Activated T-helper 1 cell treated with anti-CD3 and anti-CD28 coated beads, Interleukin-12 subunit alpha, Interleukin-12 subunit beta, Interleukin-2, Interleukin-4 antibody, amounts not matched to agents 30 ng/mL and 10 ng/mL and 1 ng/mL, durations not matched to agents 14 hours and 24 hours and 36 hours (primary cell): ENCODE measurements around the gene CLMP. TPM values are rescaled to one million over a fixed set of nuclear protein-coding genes. Genes with fewer than 3 reads are reported as not detected.
A peak's percentile ranks its signal among the peaks of the same experiment; 100 is the strongest.
"Not testable (repeated sequence)": the region's sequence is repeated elsewhere in the genome, so short reads cannot be mapped to it uniquely, and the experiment has no call there.

Source experiments
- DNase-seq: peaks from one replicate; pipeline ENCODE4 v3.0.0; 2021; ENCODE audit warnings: low spot score
- H3K27ac Mint-ChIP-seq: one replicate; pipeline ENCODE4 v1.8.0; 2021; ENCODE audit warnings: mild to moderate bottlenecking, mixed read lengths
- H3K27me3 Mint-ChIP-seq: one replicate; pipeline ENCODE4 v1.8.0; 2022; ENCODE audit warnings: mild to moderate bottlenecking, moderate library complexity, mixed read lengths; ENCODE audit not compliant: insufficient read depth
- H3K36me3 Mint-ChIP-seq: one replicate; pipeline ENCODE4 v1.8.0; 2021; ENCODE audit warnings: low read depth, mixed read lengths
- H3K4me1 Mint-ChIP-seq: one replicate; pipeline ENCODE4 v1.8.0; 2021; ENCODE audit warnings: low read depth, mixed read lengths
- H3K4me3 Mint-ChIP-seq: one replicate; pipeline ENCODE4 v1.8.0; 2021; ENCODE audit warnings: mild to moderate bottlenecking, moderate library complexity, mixed read lengths
- H3K9me3 Mint-ChIP-seq: one replicate; pipeline ENCODE4 v1.8.0; 2021; ENCODE audit warnings: mixed read lengths
- intact Hi-C: fragments of 100-400 bp; cut with micrococcal nuclease; formaldehyde crosslinking; loops from one replicate; pipeline ENCODE4 v1.15.1; 2024
- total RNA-seq: library from RNA; stranded (reverse); gene quantifications from 2 replicates; pipeline ENCODE4 v1.2.3, GENCODE V29; 2022

The CLMP gene
- total RNA-seq, 1 donor from 2014 or later: not detected

DNA sequence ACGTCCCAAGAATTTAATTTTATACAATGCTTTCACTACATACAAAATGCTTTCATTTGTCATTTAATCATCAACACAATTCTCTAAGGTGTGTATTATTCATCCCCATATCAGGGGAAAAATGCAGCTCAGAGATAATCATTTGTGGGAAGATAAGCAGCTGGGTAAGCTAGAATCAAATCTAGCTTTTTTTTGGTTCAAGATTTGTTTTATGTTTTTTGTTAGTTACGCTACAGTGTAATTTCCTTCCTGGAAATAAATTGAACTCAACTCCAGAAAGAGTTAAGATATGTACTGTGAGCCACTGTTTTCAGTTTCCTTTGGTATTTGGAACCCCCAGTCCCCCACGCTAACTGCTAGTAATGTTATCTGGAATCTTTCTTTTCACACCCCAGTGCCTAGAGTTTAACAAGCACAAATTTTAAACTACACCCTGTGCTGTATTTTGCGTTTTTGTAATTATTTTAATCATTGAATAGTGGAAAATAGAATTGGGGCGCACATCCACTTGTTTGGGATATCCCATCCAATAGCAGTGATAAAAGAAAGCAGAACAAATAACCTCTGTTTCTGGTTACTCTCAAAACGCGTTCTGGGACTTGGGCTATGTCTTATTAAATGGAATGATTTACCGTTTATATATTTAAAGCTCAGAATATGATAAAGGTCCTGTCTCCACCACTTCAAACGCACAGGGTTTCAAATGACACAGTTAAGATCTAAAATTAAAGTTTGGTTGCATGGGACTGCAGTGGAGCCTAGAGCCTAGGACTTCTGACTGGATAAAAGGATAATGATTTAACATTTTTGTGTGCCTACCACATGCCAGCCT, 131.0 kb downstream of the CLMP start:
- Mint-ChIP-seq H3K36me3 (peaks cover 37% of the 10 kb centered on the region), H3K4me1 (peaks cover 34% of the 10 kb centered on the region), H3K9me3 (no peaks in the 10 kb centered on the region), H3K27ac (peak overlapping the region; percentile 100), H3K4me3 (peak overlapping the region; percentile 98), H3K27me3 (peaks cover 2% of the 10 kb centered on the region)
- no peak for DNase-seq
- intact Hi-C loops: loop anchor here (1.0 to 10.0 kb wide), 10 partner anchors 19 to 1681 kb away; partner anchors contain the start of genes GRAMD1B and ZNF202

DNA sequence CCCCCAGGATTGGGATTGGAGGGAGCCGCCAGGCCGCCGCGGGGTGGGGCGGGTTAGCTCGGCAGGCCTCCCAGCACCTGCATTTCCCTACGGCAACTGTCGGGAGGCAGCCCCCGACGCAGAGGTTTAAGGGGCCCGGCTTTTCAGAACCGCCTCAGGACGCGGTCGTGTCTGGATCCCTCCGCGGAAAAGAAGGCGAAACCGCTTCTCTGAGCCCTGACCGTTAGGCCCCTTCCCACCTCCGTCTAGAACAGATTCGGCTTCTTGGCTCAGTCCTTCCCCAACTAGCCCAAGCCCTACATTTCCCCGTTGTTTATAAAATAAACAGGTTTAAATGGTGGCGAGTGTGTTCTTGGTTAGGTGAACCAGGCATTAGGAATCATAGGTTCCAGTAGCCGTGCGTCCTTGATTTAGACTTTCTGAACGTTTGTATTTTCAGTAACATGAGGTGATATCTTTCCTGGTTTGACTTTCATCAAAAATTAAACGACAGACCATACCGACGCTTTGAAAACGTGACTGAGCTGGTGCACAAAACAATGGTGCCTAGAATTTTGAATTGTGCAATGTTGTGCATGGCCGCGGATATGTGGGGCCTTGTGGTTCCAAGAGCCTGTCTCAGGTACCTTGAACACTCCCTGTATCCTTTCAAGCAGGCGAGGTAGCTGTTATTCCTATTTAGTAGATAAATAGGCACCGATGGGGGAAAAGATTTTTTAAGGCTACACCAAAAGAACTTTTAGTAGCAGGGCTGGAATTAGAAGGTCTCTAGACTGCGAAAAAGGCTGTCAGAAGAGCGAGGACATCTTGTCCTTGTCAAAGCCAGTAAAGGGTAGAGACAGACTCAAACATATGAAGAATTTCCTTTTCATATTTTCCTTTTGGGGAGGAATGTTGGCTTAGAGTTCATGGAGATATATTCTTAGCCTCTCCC, 131.9 kb downstream of the CLMP start:
- Mint-ChIP-seq H3K27ac (peak overlapping the region; percentile 100), H3K9me3 (no peaks in the 10 kb centered on the region)
- intact Hi-C loops: loop anchor here (1.0 to 10.0 kb wide), 12 partner anchors 7 to 1682 kb away; partner anchors contain the start of genes GRAMD1B and ZNF202

DNA sequence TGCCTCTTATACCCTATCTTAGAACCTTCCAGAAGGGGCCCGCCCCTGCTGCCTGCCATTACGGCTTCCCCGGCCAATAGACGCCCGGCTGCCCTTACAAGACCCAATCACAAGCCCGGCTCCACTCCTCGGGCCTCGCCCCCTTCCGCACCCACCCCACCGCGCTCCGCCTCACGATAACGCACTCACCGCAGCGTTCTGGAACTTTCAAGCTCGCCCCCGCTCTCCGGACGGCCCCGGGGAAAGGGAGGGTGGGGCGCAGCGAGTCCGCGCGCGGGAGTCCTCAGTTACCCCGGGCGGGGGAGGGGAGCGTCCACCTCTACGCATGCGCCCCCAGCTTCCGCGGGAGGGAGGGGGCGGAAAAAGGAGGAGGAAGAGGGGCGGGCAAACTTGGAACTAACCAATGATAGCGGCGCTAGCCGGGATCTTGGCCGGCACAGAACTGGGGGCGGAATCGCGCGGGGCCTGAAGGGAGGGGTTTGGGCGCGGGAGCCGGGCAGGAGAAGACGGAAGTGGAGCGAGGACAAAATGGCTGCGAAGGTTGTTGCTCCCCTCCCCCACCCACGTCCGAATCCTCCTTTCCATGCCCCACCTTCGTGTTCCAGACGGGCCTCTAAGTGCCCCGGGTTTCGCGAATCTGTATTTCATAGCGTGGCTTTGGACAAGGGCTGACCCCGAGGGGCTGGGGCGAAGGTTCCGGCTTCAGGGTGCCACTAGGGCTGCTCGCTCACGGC, 132.7 kb downstream of the CLMP start:
- intact Hi-C loops: loop anchor here (1.0 to 10.0 kb wide), 11 partner anchors 8 to 1682 kb away; partner anchors contain the start of genes GRAMD1B and ZNF202
- Mint-ChIP-seq H3K27ac (peak overlapping the region; percentile 100), H3K4me3 (peak overlapping the region; percentile 98), H3K36me3 (peaks cover 52% of the 10 kb centered on the region), H3K4me1 (peaks cover 43% of the 10 kb centered on the region), H3K27me3 (peaks cover 2% of the 10 kb centered on the region), H3K9me3 (no peaks in the 10 kb centered on the region)
- peak; percentile 99 for DNase-seq

More for the DNA sequence above, 131.9 kb downstream of the CLMP start:
- DNase-seq: peak; percentile 41
- H3K4me3 Mint-ChIP-seq: peak overlapping the region; percentile 98
- H3K36me3 Mint-ChIP-seq: peaks cover 43% of the 10 kb centered on the region
- peaks cover 35% of the 10 kb centered on the region for H3K4me1 Mint-ChIP-seq
- peaks cover 2% of the 10 kb centered on the region for H3K27me3 Mint-ChIP-seq

DNA sequence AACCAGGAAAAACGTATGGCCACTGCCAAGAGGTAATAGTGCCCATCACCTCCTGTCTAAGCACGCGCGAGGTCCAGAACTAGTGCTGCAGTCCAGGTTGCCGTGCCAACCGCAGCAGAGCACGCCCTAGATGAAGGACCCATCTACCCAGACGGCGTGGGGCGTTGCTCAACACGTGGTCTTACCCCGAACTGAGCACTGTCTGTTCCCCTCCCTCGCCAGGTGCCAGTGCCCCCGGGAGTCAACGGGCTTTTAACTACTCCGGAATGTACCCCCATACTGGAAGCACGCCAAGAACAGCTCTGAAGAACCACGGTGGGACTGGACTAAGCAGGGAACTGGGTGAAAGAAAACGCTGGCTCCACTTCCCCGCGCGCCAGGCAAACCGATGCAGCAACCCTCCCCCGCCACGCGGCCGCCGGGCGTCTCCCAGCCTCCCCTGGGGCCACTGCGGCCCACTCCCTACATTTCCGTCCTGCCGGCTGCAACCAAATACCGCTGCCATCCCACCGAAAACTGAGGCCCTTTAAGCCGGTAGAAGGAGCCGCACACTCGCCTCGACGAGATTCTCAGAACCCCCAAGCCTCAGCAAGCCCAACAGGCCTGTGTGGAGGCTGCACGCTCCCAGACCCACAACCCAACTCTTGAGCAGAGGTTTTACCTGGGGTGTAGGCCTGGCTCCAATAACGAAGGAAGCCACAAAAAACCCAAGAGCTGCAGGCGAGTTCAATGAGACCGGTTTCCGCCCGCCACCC, 133.5 kb downstream of the CLMP start, which contains the start of gene HSPA8:
TSS of gene HSPA8 (minus strand) at position 734 of the 755 bp plus-strand sequence. CDS start 812 bp downstream, outside the sequence.
- H3K9me3 Mint-ChIP-seq: no peaks in the 10 kb centered on the region
- DNase-seq: peak; percentile 65
- peaks cover 59% of the 10 kb centered on the region for H3K36me3 Mint-ChIP-seq
- H3K4me3 Mint-ChIP-seq: peak within 1 kb of the TSS; percentile 98
- peaks cover 51% of the 10 kb centered on the region for H3K4me1 Mint-ChIP-seq
- H3K27me3 Mint-ChIP-seq: peaks cover 2% of the 10 kb centered on the region
- intact Hi-C loops: loop anchor here (1.0 to 10.0 kb wide), 11 partner anchors 9 to 1683 kb away; partner anchors contain the start of genes GRAMD1B and ZNF202
- peak within 1 kb of the TSS; percentile 100 for H3K27ac Mint-ChIP-seq

DNA sequence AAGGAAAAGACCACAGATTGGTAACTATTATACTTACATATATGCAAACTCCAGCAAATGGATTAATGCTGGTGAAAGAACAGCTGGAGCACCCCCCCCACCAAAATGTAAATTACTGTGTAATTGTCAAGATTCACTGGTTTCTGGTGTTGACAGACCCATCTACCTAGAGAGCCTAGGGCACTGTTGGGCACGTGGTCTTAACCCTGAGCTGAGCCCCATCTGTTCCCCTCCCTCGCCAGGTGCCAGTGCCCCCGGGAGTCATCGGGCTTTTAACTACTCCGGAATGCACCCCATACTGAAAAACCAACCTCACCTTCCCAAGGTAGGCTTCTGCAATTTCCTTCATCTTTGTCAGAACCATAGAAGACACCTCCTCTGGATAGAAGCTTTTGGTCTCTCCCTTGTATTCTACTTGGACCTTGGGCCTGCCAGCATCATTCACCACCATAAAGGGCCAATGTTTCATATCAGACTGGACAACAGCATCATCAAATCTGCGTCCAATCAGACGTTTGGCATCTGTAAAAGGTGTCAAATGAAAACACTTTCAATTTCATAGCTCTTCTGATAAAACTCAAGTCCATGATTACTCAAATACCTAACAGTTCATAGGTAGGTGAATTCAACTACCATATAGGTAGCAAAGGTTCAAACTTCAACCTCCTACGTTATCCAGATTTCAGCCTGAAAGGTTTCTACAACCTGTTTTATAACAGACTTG, 134.6 kb downstream of the CLMP start:
- Mint-ChIP-seq H3K9me3 (no peaks in the 10 kb centered on the region), H3K27me3 (peaks cover 2% of the 10 kb centered on the region), H3K4me1 (peaks cover 54% of the 10 kb centered on the region), H3K4me3 (peak overlapping the region; percentile 98), H3K36me3 (peaks cover 69% of the 10 kb centered on the region), H3K27ac (peak overlapping the region; percentile 100)
- intact Hi-C loops: loop anchor here (5.0 to 10.0 kb wide), 5 partner anchors 297 to 1684 kb away; partner anchors contain the start of genes GRAMD1B and ZNF202
- no peak for DNase-seq

DNA sequence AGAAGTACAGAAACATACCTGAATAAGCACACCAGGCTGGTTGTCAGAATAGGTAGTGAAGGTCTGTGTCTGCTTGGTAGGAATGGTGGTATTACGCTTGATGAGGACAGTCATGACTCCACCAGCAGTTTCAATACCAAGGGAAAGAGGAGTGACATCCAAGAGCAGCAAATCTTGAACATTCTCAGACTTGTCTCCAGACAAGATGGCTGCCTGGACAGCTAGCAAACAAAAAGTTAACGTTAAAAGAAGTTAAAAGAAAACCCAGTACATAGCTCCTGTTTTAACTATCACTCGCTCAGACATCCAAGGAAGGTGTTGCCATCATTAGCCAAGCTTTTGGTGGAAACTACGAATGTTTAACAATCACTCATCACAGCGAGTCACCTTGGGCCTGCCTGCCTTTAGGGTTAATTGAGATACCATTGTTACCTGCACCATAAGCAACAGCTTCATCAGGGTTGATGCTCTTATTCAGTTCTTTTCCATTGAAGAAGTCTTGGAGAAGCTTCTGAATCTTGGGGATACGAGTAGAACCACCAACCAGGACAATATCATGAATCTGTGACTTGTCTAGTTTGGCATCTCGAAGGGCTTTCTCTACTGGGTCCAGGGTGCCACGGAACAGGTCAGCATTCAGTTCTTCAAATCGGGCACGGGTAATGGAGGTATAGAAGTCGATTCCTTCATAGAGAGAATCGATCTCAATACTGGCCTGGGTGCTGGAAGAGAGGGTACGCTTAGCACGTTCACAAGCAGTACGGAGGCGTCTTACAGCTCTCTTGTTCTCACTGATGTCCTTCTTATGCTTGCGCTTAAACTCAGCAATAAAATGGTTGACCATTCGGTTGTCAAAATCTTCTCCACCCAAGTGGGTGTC, 135.8 kb downstream of the CLMP start:
- H3K9me3 Mint-ChIP-seq, H3K27me3 Mint-ChIP-seq, intact Hi-C loops, DNase-seq: not testable (repeated sequence)
- Mint-ChIP-seq H3K4me3 (peak overlapping the region; percentile 98), H3K27ac (peak overlapping the region; percentile 100), H3K4me1 (peaks cover 58% of the 10 kb centered on the region), H3K36me3 (peaks cover 75% of the 10 kb centered on the region)

DNA sequence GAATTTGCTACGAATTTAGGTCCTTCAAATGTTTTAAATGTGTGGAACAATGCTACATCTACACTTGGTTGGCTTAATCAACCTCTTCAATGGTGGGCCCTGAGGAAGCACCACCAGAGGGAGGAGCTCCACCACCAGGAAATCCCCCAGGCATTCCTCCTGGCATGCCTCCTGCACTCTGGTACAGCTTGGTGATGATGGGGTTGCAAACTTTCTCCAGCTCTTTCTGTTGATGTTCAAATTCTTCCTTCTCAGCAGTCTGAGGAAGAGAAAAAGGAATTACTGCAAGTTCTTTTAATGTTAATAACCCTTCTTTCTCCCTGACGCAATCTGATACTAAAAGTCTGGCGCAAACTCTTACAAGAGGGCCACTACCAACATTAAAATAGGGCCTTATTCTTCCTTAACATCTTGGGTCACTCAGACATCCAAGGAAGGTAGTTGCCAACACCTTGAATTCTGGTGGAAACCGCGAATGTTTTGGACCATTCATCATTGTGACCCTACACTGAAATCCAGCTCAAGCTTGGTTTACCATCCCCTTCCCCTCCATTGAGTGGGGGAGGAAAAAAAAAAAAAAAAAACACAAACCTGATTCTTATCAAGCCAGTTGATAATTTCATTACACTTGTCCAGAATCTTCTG, 137.3 kb downstream of the CLMP start:
- intact Hi-C loops: no loop called here
- Mint-ChIP-seq H3K9me3 (no peaks in the 10 kb centered on the region), H3K4me1 (peaks cover 49% of the 10 kb centered on the region), H3K36me3 (peaks cover 73% of the 10 kb centered on the region), H3K27me3 (peaks cover 2% of the 10 kb centered on the region), H3K27ac (peak overlapping the region; percentile 62), H3K4me3 (peak overlapping the region; percentile 98)
- no peak for DNase-seq

DNA sequence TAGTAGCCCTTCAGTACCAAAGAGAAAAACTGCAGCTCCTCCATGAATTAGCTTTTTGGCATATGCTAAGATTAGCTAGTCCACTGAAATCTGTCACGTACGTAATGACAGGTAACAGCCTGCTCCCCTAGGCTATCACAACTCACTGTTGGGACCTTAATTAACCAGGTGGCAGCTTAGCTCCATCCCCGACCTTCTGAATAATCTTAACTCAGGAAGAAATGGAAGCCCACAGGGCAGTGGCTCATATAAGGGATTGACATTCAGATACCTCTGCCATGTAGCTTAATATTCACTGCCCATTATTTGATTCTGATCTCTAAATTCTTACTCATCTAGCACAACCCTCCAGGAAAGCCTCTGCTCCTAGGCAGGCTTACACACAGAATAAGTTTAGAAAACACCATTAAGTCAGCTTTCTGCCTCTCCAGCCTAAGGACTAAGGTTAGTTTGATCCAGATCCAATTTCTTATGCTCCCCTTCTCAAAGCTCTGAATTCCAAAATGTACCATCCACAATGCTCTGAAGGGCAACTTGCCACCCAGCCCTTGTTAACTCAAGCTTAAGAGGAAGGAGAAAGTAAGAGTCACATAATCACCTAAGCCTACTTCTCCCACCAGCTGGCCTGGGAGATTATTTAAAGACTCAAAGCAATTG, 138.1 kb downstream of the CLMP start:
- peaks cover under 1% of the 10 kb centered on the region for H3K27me3 Mint-ChIP-seq
- peak overlapping the region; percentile 58 for H3K27ac Mint-ChIP-seq
- intact Hi-C loops: no loop called here
- H3K36me3 Mint-ChIP-seq: peaks cover 73% of the 10 kb centered on the region
- H3K9me3 Mint-ChIP-seq: no peaks in the 10 kb centered on the region
- DNase-seq: no peak
- H3K4me3 Mint-ChIP-seq: peak overlapping the region; percentile 98
- peaks cover 49% of the 10 kb centered on the region for H3K4me1 Mint-ChIP-seq

DNA sequence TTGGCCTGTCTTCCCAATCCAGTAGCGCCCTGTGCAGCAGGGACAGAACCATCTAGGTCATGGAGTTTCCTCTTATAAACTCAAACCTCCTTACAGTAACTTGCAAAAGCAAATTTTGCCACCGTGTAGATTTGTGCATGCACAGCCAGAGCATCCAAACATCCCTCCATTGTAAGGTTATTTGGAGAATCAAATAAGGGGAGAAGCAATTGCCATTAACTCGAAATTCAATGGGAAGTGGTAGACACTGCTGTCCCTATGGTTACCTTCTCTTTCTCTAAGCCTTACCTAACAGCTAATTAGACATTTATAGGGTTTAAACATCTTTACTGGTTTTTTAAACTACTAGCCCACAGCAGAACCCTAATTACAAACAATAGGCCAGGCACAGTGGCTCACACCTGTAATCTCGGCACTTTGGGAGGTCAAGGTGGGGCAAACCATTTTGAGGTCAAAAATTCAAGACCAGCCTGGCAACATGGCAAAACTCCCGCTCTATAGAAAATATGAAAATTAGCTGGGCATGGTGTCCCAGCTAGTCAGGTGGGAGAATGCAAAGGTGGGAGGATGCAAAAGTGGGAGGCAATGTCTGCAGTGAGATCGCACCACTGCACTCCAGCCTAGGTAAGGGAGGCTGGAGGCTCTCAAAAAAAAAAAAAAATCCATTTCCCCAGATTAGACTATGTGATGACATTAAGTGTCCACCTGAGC, 139.7 kb downstream of the CLMP start:
- no peak for DNase-seq
- Mint-ChIP-seq H3K27ac (peak overlapping the region; percentile 34), H3K4me1 (peaks cover 49% of the 10 kb centered on the region), H3K27me3 (no peaks in the 10 kb centered on the region), H3K4me3 (peak overlapping the region; percentile 39), H3K9me3 (no peaks in the 10 kb centered on the region), H3K36me3 (peaks cover 57% of the 10 kb centered on the region)
- intact Hi-C loops: loop anchor here (2.0 kb wide), 2 partner anchors 33 to 79 kb away; no protein-coding TSS in a partner anchor
